Tibial nerve (tissue), 4 donors: ENCODE measurements around the gene LAMB4. TPM values are rescaled to one million over a fixed set of nuclear protein-coding genes. Genes with fewer than 3 reads are reported as not detected.

Source experiments
- DNase-seq, 2 donors: peaks; one replicate each; pipeline ENCODE4 v3.0.0-alpha.2; 2019; ENCODE audit warnings: low spot score in 2 of 2
- H3K27ac ChIP-seq, 4 donors: fragments of 200-600 bp; sonication (generic) in 3 of 4; one replicate each; pipeline ENCODE4 v1.5.1; 2017 to 2019; ENCODE audit warnings: mild to moderate bottlenecking in 1 of 4
- H3K27me3 ChIP-seq, 2 donors: fragments of 200-600 bp; sonication (generic) in 1 of 2; one replicate each; pipeline versions ENCODE4 v1.5.1 to v1.6.0; 2017 to 2019
- H3K36me3 ChIP-seq, 3 donors: fragments of 200-600 bp; sonication (generic); one replicate each; pipeline ENCODE4 v1.5.1; 2018 to 2019
- H3K4me1 ChIP-seq, 4 donors: fragments of 200-600 bp; sonication (generic) in 3 of 4; one replicate each; pipeline ENCODE4 v1.5.1; 2017 to 2019
- H3K4me3 ChIP-seq, 4 donors: fragments of 200-600 bp; sonication (generic) in 3 of 4; one replicate each; pipeline ENCODE4 v1.5.1; 2017 to 2019; ENCODE audit warnings: mild to moderate bottlenecking in 1 of 4, moderate library complexity in 1 of 4
- H3K9me3 ChIP-seq, 4 donors: fragments of 200-600 bp; sonication (generic) in 3 of 4; one replicate each; pipeline ENCODE4 v1.5.1; 2017 to 2019
- CTCF ChIP-seq, 5 experiments: fragments of 200-600 bp in 3 of 5; fragments of 450-650 bp in 2 of 5; sonication (generic) in 3 of 5; IDR thresholded peaks; one replicate each; pipeline ENCODE4 v1.5.1; 2016 to 2019; ENCODE audit warnings: antibody characterized with exemption in 5 of 5, mild to moderate bottlenecking in 3 of 5, moderate library complexity in 2 of 5
- EP300 ChIP-seq, 2 donors: sonication (generic); formaldehyde crosslinking; IDR thresholded peaks; one replicate each; pipeline ENCODE4 v1.6.1; 2017; ENCODE audit warnings: antibody characterized with exemption in 2 of 2, mild to moderate bottlenecking in 1 of 2
- POLR2A ChIP-seq, 2 donors: fragments of 450-650 bp; IDR thresholded peaks; one replicate each; pipeline ENCODE4 v1.6.1; 2017; ENCODE audit warnings: antibody characterized with exemption in 2 of 2, mild to moderate bottlenecking in 2 of 2, moderate library complexity in 2 of 2
- WGBS, 2 donors: methylation state at CpG; one replicate each; pipeline ENCODE4 v1.1.5; 2018; 5-methylcytosine and 5-hydroxymethylcytosine counted together
- total RNA-seq, 4 donors: library from RNA; depleted of rRNA; stranded (reverse); fragments of >200 nt; gene quantifications; one replicate each; pipeline ENCODE4 v1.1.0, GENCODE V29; 2016

Gene LAMB4
- total RNA-seq, 4 donors from 2014 or later: 0.22 to 1.2 (median 0.42) TPM; not detected in 1

GRCh38 chr7:108063520-108063933 is 66.6 kb downstream of the LAMB4 start:
- Histone ChIP-seq H3K4me3 (no peak overlapping the region), H3K9me3 (no peaks in the 10 kb centered on the region), H3K4me1 (no peaks in the 10 kb centered on the region), H3K36me3 (no peaks in the 10 kb centered on the region), H3K27me3 (no peaks in the 10 kb centered on the region), H3K27ac (no peak overlapping the region)
- TF ChIP-seq EP300 (IDR thresholded peaks at IDR 0.05): no peak
- WGBS, 2 donors: 87 to 97% methylated on average over 5 of the region's 5 CpGs
- no peak for DNase-seq

- no peaks in the 10 kb centered on the region for H3K36me3 ChIP-seq
- 66 to 70% methylated on average over 5 of the region's 5 CpGs for WGBS, 2 donors
- H3K4me3 ChIP-seq: no peak overlapping the region
- TF ChIP-seq EP300 (IDR thresholded peaks at IDR 0.05): no peak
- TF ChIP-seq CTCF (IDR thresholded peaks at IDR 0.05): no peak
- TF ChIP-seq POLR2A (IDR thresholded peaks at IDR 0.05): no peak
- no peak for DNase-seq
- no peaks in the 10 kb centered on the region for H3K9me3 ChIP-seq
- no peaks in the 10 kb centered on the region for H3K27me3 ChIP-seq
- H3K4me1 ChIP-seq: no peaks in the 10 kb centered on the region
- H3K27ac ChIP-seq: no peak overlapping the region
Observed at GRCh38 chr7:108062250-108063014, 67.7 kb downstream of the LAMB4 start.

- WGBS, 2 donors: 63 to 74% methylated on average over 6 of the region's 6 CpGs
- H3K27me3 ChIP-seq: no peaks in the 10 kb centered on the region
- TF ChIP-seq CTCF (IDR thresholded peaks at IDR 0.05): no peak
- TF ChIP-seq EP300 (IDR thresholded peaks at IDR 0.05): no peak
- no peak for TF ChIP-seq POLR2A (IDR thresholded peaks at IDR 0.05)
- no peak overlapping the region for H3K27ac ChIP-seq
- DNase-seq: no peak
- H3K9me3 ChIP-seq: no peaks in the 10 kb centered on the region
- H3K4me1 ChIP-seq: no peaks in the 10 kb centered on the region
- no peaks in the 10 kb centered on the region for H3K36me3 ChIP-seq
- H3K4me3 ChIP-seq: no peak overlapping the region
Observed at GRCh38 chr7:108059526-108059925, 70.6 kb downstream of the LAMB4 start.

GRCh38 chr7:108057951-108058481 is 72.1 kb downstream of the LAMB4 start:
- no peak overlapping the region for H3K27ac ChIP-seq
- no peak for DNase-seq
- no peaks in the 10 kb centered on the region for H3K27me3 ChIP-seq
- TF ChIP-seq POLR2A (IDR thresholded peaks at IDR 0.05) (no peak), CTCF (IDR thresholded peaks at IDR 0.05) (no peak), EP300 (IDR thresholded peaks at IDR 0.05) (no peak)
- H3K9me3 ChIP-seq: no peaks in the 10 kb centered on the region
- H3K36me3 ChIP-seq: no peaks in the 10 kb centered on the region
- WGBS, 2 donors: 60 to 63% methylated on average over 4 of the region's 4 CpGs
- no peaks in the 10 kb centered on the region for H3K4me1 ChIP-seq
- H3K4me3 ChIP-seq: no peak overlapping the region

GRCh38 chr7:108055611-108056021 is 74.5 kb downstream of the LAMB4 start:
- no peaks in the 10 kb centered on the region for H3K4me1 ChIP-seq
- no peak overlapping the region for H3K27ac ChIP-seq
- TF ChIP-seq CTCF (IDR thresholded peaks at IDR 0.05) (no peak), EP300 (IDR thresholded peaks at IDR 0.05) (no peak), POLR2A (IDR thresholded peaks at IDR 0.05) (no peak)
- H3K36me3 ChIP-seq: no peaks in the 10 kb centered on the region
- no peak for DNase-seq
- H3K9me3 ChIP-seq: no peaks in the 10 kb centered on the region
- H3K4me3 ChIP-seq: no peak overlapping the region
- WGBS, 2 donors: 73 to 76% methylated on average over 7 of the region's 7 CpGs
- H3K27me3 ChIP-seq: no peaks in the 10 kb centered on the region
